Stimulated activated naive CD8-positive, alpha-beta T cell treated with anti-CD3 and anti-CD28 coated beads, Interleukin-15, Interleukin-2, amounts not matched to agents 100 ng/mL and 50 ng/mL, for 24 hours (primary cell): ENCODE results near the gene SLCO3A1.
A peak's percentile ranks its signal among the peaks of the same experiment; 100 is the strongest.
"Not testable (repeated sequence)": the region's sequence is repeated elsewhere in the genome, so short reads cannot be mapped to it uniquely, and the experiment has no call there.

Experiments used
- H3K27ac Mint-ChIP-seq: one replicate; pipeline ENCODE4 v1.8.0; 2021; ENCODE audit warnings: mild to moderate bottlenecking, mixed read lengths
- H3K27me3 Mint-ChIP-seq: one replicate; pipeline ENCODE4 v1.8.0; 2021; ENCODE audit warnings: mixed read lengths
- H3K36me3 Mint-ChIP-seq: one replicate; pipeline ENCODE4 v1.8.0; 2021; ENCODE audit warnings: low read depth, mixed read lengths
- H3K4me1 Mint-ChIP-seq: one replicate; pipeline ENCODE4 v1.8.0; 2021; ENCODE audit warnings: low read depth, mixed read lengths
- H3K4me3 Mint-ChIP-seq: one replicate; pipeline ENCODE4 v1.8.0; 2021; ENCODE audit warnings: mild to moderate bottlenecking, mixed read lengths
- H3K9me3 Mint-ChIP-seq: one replicate; pipeline ENCODE4 v1.8.0; 2021; ENCODE audit warnings: mixed read lengths

Gene SLCO3A1

DNA sequence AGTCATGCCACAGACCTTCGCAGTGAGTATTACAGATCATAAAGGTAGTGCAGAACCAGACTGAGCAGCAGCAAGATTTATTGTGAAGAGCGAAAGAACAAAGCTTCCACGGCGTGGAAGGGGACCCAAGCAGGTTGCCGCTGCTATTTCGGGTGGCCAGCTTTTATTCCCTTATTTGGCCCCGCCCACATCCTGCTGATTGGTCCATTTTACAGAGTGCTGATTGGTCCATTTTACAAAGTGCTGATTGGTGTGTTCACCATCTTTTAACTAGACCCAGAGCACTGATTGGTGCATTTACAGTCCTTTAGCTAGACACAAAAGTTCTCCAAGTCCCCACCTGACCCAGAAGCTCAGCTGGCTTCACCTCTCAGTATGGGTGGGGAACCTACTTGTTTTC, 110.2 kb downstream of the SLCO3A1 start:
- H3K9me3 Mint-ChIP-seq, H3K27me3 Mint-ChIP-seq, H3K36me3 Mint-ChIP-seq: not testable (repeated sequence)
- Mint-ChIP-seq H3K4me1 (peaks cover 24% of the 10 kb centered on the region), H3K4me3 (peak overlapping the region; percentile 48), H3K27ac (peak overlapping the region; percentile 74)

DNA sequence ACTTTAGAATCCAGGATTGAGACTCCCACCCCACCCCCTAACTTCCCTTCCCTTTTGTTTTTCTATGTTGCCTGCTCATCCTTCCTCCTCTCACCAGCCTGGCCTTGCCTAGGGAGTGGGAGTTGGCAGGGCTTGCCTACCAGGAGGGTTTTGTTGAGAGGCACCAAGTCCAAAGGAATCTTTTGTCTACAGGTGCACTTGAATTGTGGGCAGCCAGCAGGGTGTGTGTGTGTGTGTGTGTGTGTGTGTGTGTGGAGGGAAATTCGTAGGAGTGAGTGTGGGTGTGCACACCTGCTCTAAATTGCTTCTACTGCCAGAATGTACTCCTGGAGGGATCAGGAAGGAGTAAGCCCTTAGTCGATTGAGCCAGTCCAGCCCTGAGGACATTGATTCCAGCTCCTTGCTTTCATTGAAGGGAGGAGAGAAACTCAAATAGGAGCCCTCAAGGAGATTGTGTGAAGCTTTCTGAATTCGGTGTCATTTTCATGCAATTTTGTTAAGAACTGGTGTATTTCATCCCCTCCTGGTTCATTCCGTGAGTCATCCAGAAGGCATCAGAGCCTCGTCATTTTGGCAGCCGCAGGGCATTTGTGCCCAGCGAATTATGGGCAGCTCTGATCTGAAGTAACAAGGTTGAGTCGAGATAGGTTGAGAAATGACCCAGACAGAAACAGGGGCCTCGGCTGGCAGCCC, 112.1 kb downstream of the SLCO3A1 start:
- no peak overlapping the region for H3K27ac Mint-ChIP-seq
- no peak overlapping the region for H3K4me3 Mint-ChIP-seq
- no peaks in the 10 kb centered on the region for H3K27me3 Mint-ChIP-seq
- peaks cover 24% of the 10 kb centered on the region for H3K4me1 Mint-ChIP-seq
- H3K9me3 Mint-ChIP-seq: peaks cover 3% of the 10 kb centered on the region
- H3K36me3 Mint-ChIP-seq: no peaks in the 10 kb centered on the region

DNA sequence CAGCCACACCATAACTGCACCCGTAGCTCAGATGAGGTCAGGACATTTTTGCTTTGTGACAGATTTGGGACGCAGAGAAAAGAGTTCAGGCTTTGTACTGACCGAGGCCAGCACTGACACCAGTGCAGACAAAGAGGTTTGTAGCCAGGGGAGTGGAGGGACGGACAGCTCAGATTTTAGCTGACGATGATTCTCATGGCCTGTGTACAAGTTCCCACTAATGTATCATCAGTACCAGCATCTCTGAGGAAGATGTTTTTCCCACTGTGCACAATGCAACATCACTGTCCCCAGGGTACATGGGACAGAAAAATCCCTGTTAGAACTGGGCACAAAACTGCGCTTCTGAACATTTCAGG, 112.7 kb downstream of the SLCO3A1 start:
- Mint-ChIP-seq H3K27me3 (no peaks in the 10 kb centered on the region), H3K9me3 (peaks cover 3% of the 10 kb centered on the region), H3K4me1 (peaks cover 22% of the 10 kb centered on the region), H3K4me3 (no peak overlapping the region), H3K27ac (no peak overlapping the region), H3K36me3 (no peaks in the 10 kb centered on the region)

DNA sequence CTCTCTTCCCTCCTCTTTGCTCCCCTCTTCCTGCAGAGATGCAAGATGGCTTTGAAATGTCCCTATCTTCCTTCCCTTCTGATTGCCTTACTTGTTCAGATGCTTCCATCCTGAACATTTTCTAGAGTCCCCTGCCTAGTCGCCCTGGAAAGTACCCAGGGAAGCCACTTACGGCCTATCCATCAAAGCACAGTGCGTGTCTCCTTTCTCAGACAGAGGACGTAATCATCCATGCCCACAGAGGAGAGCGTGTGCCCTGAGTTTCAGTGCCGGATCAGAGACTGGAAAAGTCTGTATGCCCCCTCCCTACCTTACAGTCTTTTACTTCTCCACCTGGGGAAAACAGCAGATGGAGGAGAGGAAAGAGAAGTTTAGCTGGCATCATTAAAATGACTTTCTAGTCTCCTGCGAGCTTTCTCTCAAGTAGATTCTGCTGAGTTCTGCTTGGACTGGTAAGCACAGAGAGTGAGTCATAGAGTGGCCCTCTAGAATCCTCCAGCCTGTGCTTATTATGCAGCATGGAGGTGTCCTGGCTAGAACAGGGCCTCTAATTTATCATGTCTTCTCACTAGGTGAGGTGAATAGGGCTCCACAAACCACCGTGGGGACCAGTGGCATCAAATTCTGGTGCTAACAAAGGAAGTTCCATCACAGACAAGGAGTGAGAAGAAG, 114.6 kb downstream of the SLCO3A1 start:
- H3K4me1 Mint-ChIP-seq: peaks cover 16% of the 10 kb centered on the region
- no peaks in the 10 kb centered on the region for H3K27me3 Mint-ChIP-seq
- no peak overlapping the region for H3K27ac Mint-ChIP-seq
- no peak overlapping the region for H3K4me3 Mint-ChIP-seq
- H3K36me3 Mint-ChIP-seq: no peaks in the 10 kb centered on the region
- peaks cover 3% of the 10 kb centered on the region for H3K9me3 Mint-ChIP-seq

DNA sequence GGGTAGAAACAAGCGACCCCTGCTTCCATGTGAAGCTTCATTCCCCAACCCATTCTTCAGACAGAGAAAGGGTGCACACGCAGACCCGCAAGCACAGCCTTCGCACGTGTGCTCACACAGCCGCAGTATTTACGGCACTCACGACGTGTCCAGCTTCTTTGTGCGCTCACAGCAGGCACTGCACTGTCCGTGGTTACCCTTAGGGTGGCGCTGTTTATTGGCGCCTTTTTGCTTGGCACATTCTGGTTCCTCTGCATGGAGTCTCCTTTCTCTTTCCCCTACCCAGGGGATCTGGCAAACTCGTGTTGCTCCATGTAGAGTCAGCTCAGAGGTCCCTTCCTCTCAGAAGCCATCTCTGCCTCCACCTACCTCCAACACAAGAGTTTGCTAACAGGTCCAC, 115.1 kb downstream of the SLCO3A1 start:
- Mint-ChIP-seq H3K4me3 (no peak overlapping the region), H3K27me3 (no peaks in the 10 kb centered on the region), H3K4me1 (peaks cover 13% of the 10 kb centered on the region), H3K36me3 (no peaks in the 10 kb centered on the region), H3K27ac (no peak overlapping the region), H3K9me3 (peaks cover under 1% of the 10 kb centered on the region)

DNA sequence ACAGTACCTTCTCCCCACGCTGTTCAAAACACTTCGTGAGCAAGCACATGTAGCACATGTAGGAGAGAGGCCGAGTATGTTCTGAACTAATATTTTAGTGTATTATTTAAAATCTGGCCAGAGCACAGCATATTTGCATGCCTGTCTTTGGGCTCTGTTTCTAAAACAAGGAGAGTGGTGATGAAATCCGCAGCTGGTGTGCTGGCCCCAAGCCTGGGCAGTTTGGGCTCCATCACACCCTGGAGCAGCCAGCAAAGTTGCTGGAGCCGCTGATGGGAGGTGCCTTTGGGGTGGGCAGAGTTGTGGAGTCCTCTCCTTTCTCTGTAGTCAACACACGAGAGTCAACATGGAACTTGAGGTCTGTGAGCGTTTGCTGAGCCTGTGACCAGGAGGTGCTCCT, 116.6 kb downstream of the SLCO3A1 start:
- Mint-ChIP-seq H3K4me1 (peaks cover 7% of the 10 kb centered on the region), H3K27me3 (no peaks in the 10 kb centered on the region), H3K27ac (no peak overlapping the region), H3K9me3 (no peaks in the 10 kb centered on the region), H3K36me3 (no peaks in the 10 kb centered on the region), H3K4me3 (no peak overlapping the region)

DNA sequence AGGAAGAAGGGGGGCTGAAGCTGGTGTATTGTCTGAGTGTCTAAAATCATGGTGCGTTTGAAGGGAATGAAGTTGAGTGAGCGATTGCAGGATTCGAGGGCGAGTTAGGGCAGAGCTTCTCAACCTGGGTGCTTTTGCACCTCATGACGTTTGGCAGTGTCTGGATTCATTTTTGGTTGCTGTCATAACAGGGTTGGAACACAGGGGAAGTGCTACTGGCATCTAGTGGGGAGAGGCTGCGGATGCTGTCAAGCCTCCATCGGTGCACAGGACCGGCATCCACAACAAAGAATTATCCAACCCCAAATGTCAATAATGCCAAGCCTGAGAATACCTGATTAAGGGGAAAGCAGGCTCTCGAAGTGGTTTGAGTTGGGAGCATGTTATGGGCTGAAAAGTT, 120.0 kb downstream of the SLCO3A1 start:
- Mint-ChIP-seq H3K4me3 (no peak overlapping the region), H3K36me3 (no peaks in the 10 kb centered on the region), H3K9me3 (no peaks in the 10 kb centered on the region), H3K27me3 (no peaks in the 10 kb centered on the region), H3K27ac (no peak overlapping the region), H3K4me1 (peaks cover 7% of the 10 kb centered on the region)

DNA sequence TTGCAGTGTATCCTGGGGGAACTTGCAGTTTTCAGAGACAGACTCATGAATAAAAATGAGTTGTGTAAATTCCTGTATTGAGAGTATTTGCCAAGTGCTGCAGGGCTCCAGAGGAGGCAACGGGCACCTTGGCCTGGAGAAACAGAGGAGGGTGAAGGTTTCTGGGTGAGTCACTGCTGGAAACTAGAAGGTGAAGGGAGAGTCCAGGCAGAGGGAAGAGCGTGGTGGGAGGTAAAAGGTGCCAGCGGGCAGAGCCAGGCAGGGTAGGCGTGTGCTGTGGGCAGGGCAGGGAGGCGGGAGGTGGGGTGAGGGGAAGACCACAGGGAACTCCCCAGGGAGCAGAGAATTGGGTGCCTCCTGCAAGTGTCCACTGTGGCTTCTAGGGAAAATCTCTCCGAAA, 120.8 kb downstream of the SLCO3A1 start:
- Mint-ChIP-seq H3K9me3 (no peaks in the 10 kb centered on the region), H3K27me3 (no peaks in the 10 kb centered on the region), H3K36me3 (no peaks in the 10 kb centered on the region), H3K27ac (no peak overlapping the region), H3K4me3 (no peak overlapping the region), H3K4me1 (peaks cover 7% of the 10 kb centered on the region)

DNA sequence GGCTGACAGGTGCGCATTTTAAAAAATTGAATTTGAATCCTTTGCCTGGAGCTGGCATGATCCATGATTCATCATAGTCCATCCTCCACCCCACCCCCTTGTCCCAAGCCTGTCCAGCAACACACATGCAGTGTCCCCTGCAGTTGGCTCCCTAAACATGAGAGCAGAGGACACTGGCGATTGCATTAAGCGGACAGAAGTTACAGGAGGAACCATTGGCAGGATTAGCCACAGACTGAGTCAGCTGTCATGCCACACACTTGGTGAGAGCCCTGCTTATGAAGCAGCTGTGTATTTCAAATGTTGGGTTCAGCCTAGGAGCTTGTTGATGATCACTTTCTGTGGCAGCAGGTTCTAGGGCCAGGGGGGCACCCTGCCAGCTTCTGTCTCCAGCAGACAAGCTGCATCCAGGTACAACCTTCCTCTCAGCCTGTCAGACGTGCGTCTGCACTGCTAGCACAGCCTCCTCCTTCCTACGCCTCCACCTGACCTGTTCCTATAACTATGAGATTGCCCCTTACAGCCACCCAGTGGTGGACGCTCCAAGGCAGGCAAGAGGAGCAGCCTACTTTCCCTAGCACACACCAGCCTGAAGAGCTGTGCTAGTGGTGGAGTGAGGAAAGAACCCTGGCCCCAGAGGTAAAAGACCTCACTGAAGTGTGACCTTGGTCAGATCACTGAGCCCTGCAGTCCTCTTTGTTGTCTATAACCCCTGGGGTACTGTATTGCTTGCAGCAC, 121.9 kb downstream of the SLCO3A1 start:
- H3K4me1 Mint-ChIP-seq: peaks cover 7% of the 10 kb centered on the region
- H3K4me3 Mint-ChIP-seq: no peak overlapping the region
- no peaks in the 10 kb centered on the region for H3K36me3 Mint-ChIP-seq
- H3K27me3 Mint-ChIP-seq: no peaks in the 10 kb centered on the region
- no peaks in the 10 kb centered on the region for H3K9me3 Mint-ChIP-seq
- H3K27ac Mint-ChIP-seq: no peak overlapping the region

DNA sequence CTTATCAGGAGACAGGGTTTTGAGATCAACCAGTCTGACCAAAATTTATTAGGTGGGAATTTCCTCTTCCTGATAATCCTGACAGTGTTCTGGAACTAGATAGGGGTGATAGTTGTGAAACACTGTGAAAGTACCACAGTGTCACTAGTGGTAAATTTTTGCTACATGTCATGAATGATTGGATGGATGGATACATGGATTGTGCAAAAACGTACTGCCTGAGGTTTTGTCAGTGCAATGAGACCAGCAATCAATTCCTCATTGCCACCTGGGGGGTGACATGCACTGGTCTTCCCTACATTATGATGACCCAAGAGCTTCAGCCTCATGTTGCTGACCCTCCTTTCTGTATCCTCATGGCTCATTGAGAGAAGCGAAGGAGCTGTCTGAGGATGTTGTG, 123.5 kb downstream of the SLCO3A1 start:
- H3K4me1 Mint-ChIP-seq: peaks cover 3% of the 10 kb centered on the region
- no peaks in the 10 kb centered on the region for H3K9me3 Mint-ChIP-seq
- no peaks in the 10 kb centered on the region for H3K27me3 Mint-ChIP-seq
- H3K36me3 Mint-ChIP-seq: no peaks in the 10 kb centered on the region
- H3K4me3 Mint-ChIP-seq: no peak overlapping the region
- no peak overlapping the region for H3K27ac Mint-ChIP-seq

DNA sequence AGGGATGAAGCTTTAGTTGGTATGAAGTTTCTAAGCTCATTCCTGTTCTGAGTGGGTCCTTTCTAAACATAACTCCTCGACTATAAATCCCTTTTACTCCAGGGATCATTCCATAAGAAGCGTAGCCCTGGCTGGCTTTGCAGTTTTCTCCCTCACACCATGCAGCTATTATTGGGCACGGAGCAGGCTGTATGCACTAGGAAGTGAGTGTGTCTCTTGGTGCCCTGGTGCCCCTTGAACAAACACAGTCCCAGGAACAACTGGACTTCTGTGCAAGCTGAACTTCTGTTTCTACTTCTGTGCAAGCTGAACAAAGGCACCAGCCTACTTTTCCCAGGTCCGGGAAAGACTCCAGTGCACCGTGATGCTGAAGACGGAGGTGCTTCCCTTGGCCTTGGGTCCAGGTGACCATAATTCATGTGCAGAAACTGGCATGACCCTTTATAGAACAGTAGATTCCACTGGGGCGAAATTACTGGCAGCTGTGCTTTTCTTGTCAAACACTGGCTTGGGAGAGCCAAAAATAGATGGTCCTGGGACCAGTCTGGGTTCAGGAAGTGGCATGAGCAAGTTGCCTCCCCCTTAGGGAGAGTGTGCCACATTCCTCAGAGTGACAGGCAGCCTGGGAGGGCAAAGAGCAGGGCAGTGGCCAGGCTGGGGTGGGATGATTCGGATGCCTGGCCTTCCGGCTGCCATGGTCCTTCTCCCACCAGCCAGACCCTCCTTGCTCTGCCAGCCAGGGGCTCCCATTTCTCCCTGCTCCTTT, 127.2 kb downstream of the SLCO3A1 start:
- no peaks in the 10 kb centered on the region for H3K9me3 Mint-ChIP-seq
- no peak overlapping the region for H3K27ac Mint-ChIP-seq
- H3K27me3 Mint-ChIP-seq: no peaks in the 10 kb centered on the region
- H3K4me3 Mint-ChIP-seq: no peak overlapping the region
- no peaks in the 10 kb centered on the region for H3K36me3 Mint-ChIP-seq
- no peaks in the 10 kb centered on the region for H3K4me1 Mint-ChIP-seq

DNA sequence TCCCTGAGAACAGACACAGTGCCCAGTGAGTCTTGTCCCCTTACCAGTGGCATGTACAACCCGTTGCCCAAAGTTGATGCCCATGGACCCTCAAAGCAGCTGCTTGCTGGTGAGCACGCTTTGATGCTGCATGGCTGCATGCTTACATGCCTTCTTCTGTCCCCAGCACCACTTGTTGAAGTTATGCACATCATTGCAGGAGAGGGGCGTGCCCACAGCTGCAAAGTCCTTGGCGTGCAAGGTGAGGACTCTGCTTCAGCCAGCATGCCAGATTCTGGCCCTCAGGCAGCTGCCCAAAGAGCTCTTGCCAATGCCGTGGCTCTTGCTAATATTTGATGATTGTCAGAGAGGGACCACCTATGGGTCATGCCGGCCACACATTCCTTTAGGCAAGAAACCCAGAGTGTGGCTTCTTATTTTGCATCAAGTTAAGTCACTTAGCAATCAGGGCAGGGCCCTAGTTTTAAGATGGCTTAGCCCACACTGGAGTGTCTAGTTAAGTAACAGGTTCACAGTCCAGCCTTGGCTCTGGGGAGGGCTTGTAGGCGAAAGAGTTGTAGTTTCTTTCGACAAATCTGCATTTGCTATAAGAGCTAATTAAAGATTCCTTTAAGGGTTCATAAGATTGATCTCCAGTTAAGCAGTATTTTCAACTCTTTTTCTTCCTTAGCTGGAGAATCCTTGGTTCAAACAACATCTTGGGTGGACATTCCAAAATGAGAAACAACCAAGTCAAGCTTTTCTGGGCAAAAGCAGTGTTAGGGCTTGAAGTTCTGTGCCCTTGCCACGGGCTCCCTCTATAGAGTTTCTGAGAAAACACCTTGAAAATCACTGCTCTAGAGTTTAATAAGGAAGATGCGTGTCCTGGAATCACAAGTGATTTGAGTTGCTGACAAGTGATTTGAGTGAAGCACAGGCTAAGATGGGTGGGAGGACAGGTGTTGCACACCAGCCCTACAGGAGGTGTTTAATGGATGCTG, 128.6 kb downstream of the SLCO3A1 start:
- Mint-ChIP-seq H3K4me1 (no peaks in the 10 kb centered on the region), H3K27ac (no peak overlapping the region), H3K27me3 (no peaks in the 10 kb centered on the region), H3K36me3 (no peaks in the 10 kb centered on the region), H3K4me3 (no peak overlapping the region), H3K9me3 (no peaks in the 10 kb centered on the region)

DNA sequence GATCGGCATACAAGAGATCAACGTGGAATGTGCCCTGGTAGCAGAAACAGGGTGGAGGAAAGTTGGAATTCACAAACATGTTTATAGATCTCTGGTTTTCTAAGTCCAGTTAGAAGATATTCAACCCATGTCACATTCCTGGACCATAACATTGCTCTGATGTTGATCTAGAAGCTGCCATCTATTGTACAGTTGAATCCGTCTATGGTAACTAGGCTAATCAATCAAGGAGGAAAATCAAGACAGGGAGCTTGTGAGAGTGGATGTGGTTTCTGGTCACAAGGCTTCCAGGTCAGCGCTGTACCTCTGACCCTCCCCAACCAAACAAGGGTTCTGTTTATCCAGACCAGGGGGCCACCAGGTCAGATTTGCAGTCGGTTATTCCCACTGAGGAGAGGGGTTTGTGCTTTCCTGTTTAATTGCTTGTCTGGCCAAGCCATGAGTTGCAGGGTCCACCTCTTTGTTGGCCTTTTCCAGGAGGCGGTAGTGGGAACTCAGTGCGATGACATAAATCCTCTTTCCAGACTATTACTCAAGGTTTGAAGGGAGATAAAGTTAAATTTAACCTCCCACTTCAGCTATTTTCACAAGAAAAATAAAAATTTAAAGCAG, 130.3 kb downstream of the SLCO3A1 start:
- no peak overlapping the region for H3K4me3 Mint-ChIP-seq
- no peak overlapping the region for H3K27ac Mint-ChIP-seq
- no peaks in the 10 kb centered on the region for H3K4me1 Mint-ChIP-seq
- no peaks in the 10 kb centered on the region for H3K27me3 Mint-ChIP-seq
- no peaks in the 10 kb centered on the region for H3K9me3 Mint-ChIP-seq
- H3K36me3 Mint-ChIP-seq: no peaks in the 10 kb centered on the region

DNA sequence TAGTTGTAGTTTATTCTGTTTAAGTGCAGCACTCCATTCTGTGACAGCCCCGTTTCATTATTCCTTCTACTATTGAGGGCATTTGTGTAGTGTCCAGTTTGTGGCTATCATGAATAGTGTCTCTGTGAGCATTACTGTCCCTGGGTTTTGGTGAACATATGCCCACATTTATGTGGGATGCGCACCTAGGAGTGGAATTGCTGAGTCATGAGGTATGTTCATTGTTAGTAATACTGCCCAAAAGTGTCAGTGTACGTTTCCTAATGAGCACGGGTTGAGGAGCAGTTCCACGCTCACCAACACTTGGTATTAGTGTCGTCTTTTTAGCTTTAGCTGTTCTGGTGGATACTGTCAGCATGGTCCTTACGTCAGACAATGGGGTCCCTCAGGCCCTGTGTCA, 131.8 kb downstream of the SLCO3A1 start:
- Mint-ChIP-seq H3K9me3 (no peaks in the 10 kb centered on the region), H3K27me3 (no peaks in the 10 kb centered on the region), H3K4me3 (no peak overlapping the region), H3K4me1 (no peaks in the 10 kb centered on the region), H3K36me3 (no peaks in the 10 kb centered on the region), H3K27ac (peak overlapping the region; percentile 4)
